Measurements from ENCODE around the gene TMEM165. TPM values are rescaled to one million over a fixed set of nuclear protein-coding genes. Genes with fewer than 3 reads are reported as not detected.

TMEM165 gene
- total and polyA plus RNA-seq, 10 of the 15 experiments (the other 5 are each of a cell fraction or from before 2014, with no cell fraction given) = 18.3 to 141 (median 81.1) TPM

DNA sequence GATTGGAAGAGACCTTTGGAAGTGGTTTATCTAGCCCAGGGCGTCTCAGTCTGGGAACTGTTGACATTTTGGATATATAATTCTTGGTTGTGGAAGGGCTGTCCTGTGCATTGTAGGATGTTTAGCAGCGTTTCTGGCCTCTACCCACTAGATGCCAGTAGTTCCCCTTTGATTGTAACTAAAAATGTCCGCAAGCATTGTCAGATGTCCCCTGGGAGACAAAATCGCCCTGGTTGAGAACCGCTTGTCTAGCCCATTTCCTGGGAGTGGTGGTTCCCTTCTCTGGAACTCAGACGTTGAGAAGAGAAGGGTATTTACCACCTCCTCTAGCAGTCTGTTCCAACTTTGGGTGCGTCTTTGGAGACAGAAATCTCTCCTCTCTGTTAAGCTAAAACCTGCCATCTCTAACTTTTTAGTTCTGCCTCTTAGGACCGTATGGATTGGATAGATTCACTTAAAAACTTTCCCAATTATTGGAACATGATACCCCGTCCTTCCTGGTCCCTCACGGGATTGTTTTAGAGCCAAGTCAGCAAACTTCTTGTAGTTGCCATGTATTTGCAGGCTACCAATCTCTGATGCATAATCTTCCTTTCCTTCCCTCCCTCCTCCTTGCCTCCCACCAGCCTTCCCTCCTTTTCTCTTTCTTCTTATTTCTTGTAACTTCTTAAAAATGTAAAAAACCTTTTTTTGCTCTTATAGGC lies 13.9 kb downstream of the TMEM165 start (continued):
- TF ChIP-seq, protein P1, sequence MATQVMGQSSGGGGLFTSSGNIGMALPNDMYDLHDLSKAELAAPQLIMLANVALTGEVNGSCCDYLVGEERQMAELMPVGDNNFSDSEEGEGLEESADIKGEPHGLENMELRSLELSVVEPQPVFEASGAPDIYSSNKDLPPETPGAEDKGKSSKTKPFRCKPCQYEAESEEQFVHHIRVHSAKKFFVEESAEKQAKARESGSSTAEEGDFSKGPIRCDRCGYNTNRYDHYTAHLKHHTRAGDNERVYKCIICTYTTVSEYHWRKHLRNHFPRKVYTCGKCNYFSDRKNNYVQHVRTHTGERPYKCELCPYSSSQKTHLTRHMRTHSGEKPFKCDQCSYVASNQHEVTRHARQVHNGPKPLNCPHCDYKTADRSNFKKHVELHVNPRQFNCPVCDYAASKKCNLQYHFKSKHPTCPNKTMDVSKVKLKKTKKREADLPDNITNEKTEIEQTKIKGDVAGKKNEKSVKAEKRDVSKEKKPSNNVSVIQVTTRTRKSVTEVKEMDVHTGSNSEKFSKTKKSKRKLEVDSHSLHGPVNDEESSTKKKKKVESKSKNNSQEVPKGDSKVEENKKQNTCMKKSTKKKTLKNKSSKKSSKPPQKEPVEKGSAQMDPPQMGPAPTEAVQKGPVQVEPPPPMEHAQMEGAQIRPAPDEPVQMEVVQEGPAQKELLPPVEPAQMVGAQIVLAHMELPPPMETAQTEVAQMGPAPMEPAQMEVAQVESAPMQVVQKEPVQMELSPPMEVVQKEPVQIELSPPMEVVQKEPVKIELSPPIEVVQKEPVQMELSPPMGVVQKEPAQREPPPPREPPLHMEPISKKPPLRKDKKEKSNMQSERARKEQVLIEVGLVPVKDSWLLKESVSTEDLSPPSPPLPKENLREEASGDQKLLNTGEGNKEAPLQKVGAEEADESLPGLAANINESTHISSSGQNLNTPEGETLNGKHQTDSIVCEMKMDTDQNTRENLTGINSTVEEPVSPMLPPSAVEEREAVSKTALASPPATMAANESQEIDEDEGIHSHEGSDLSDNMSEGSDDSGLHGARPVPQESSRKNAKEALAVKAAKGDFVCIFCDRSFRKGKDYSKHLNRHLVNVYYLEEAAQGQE (IDR thresholded peaks at IDR 0.05; ENCODE audit: low read depth, low read length) = no peak
- no peak for TF ChIP-seq NFYB (IDR thresholded peaks at IDR 0.05; ENCODE audit: insufficient read depth, low read depth, low read length)
- TF ChIP-seq MEF2B (IDR thresholded peaks at IDR 0.05; ENCODE audit: partially characterized antibody, poor library complexity, severe bottlenecking) = peak; percentile 97
- TF ChIP-seq BCL11A (IDR thresholded peaks at IDR 0.05; ENCODE audit: low read depth, low read length) = no peak
- no peak for TF ChIP-seq LARP7 (IDR thresholded peaks at IDR 0.05)
- no peak for TF ChIP-seq POLR2AphosphoS2 (IDR thresholded peaks at IDR 0.05; ENCODE audit: low read depth, low read length)
- no peak for TF ChIP-seq CBX3 (IDR thresholded peaks at IDR 0.05; ENCODE audit: borderline replicate concordance, low read depth)
- TF ChIP-seq SUZ12 (IDR thresholded peaks at IDR 0.05; ENCODE audit: unreplicated experiment) = no peak
- TF ChIP-seq, protein P2, sequence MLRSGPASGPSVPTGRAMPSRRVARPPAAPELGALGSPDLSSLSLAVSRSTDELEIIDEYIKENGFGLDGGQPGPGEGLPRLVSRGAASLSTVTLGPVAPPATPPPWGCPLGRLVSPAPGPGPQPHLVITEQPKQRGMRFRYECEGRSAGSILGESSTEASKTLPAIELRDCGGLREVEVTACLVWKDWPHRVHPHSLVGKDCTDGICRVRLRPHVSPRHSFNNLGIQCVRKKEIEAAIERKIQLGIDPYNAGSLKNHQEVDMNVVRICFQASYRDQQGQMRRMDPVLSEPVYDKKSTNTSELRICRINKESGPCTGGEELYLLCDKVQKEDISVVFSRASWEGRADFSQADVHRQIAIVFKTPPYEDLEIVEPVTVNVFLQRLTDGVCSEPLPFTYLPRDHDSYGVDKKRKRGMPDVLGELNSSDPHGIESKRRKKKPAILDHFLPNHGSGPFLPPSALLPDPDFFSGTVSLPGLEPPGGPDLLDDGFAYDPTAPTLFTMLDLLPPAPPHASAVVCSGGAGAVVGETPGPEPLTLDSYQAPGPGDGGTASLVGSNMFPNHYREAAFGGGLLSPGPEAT (IDR thresholded peaks at IDR 0.05; ENCODE audit: low read depth) = no peak
- TF ChIP-seq, protein P3, sequence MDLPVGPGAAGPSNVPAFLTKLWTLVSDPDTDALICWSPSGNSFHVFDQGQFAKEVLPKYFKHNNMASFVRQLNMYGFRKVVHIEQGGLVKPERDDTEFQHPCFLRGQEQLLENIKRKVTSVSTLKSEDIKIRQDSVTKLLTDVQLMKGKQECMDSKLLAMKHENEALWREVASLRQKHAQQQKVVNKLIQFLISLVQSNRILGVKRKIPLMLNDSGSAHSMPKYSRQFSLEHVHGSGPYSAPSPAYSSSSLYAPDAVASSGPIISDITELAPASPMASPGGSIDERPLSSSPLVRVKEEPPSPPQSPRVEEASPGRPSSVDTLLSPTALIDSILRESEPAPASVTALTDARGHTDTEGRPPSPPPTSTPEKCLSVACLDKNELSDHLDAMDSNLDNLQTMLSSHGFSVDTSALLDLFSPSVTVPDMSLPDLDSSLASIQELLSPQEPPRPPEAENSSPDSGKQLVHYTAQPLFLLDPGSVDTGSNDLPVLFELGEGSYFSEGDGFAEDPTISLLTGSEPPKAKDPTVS (IDR thresholded peaks at IDR 0.05; ENCODE audit: low read depth, low read length) = no peak
- peak; percentile 49 for TF ChIP-seq IKZF1 (conservative IDR thresholded peaks at IDR 0.05)
- TF ChIP-seq JUND (IDR thresholded peaks at IDR 0.05; ENCODE audit: low read depth, low read length) = no peak
- TF ChIP-seq, protein P4, sequence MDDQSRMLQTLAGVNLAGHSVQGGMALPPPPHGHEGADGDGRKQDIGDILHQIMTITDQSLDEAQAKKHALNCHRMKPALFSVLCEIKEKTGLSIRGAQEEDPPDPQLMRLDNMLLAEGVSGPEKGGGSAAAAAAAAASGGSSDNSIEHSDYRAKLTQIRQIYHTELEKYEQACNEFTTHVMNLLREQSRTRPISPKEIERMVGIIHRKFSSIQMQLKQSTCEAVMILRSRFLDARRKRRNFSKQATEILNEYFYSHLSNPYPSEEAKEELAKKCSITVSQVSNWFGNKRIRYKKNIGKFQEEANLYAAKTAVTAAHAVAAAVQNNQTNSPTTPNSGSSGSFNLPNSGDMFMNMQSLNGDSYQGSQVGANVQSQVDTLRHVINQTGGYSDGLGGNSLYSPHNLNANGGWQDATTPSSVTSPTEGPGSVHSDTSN (IDR thresholded peaks at IDR 0.05; ENCODE audit: insufficient replicate concordance, low read depth, low read length) = no peak
- peak; percentile 46; the same call in 1 of the 2 replicates for TF ChIP-seq SMARCA5 (IDR thresholded peaks at IDR 0.05)
- no peak for TF ChIP-seq FOS (IDR thresholded peaks at IDR 0.05; ENCODE audit: borderline replicate concordance, extremely low read depth, insufficient read length)
- no peak for TF ChIP-seq PAX8 (IDR thresholded peaks at IDR 0.05)
- TF ChIP-seq ZNF24 (IDR thresholded peaks at IDR 0.05) = no peak
- no peak for TF ChIP-seq CHD4 (IDR thresholded peaks at IDR 0.05)
- peak; percentile 71 for TF ChIP-seq RAD21 (IDR thresholded peaks at IDR 0.05; ENCODE audit: insufficient read depth, low read depth, low read length)
- no peak for TF ChIP-seq STAT3 (IDR thresholded peaks at IDR 0.05; ENCODE audit: low read depth, low read length)
- TF ChIP-seq MXI1 (IDR thresholded peaks at IDR 0.05; ENCODE audit: low read depth, low read length) = 0 out of 2 replicates have a peak, but pooled peaks have one; percentile 47
